CD4-positive, alpha-beta T cell treated with Interferon alpha-2 for 1 hour (primary cell): ENCODE data around the gene CFAP43.

Experiments used
- DNase-seq, 2 donors: peaks; one replicate each; pipeline ENCODE4 v3.0.0-alpha.2; 2020 to 2022

CFAP43 gene

DNA sequence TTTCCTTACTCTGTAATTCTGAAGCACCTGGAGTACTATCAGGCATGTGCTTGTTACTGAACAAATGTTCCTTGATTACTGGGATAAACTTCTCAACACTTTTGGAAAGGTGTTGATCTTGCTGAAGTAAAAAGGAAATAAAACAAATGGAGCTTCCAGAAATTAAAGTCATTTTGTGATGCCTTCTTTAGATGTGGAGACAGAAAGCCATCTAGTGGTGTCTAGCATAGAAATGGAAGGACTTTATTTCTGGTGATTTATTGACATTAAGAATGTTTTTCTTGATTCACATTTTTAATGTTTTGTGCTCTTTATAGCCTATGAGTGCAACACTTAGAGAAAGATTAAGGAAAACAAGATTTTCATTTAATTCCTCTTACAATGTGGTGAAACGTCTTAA lies 108.8 kb downstream of the CFAP43 start:
- DNase-seq, result peak in 1 of 2 donors; percentile 26

DNA sequence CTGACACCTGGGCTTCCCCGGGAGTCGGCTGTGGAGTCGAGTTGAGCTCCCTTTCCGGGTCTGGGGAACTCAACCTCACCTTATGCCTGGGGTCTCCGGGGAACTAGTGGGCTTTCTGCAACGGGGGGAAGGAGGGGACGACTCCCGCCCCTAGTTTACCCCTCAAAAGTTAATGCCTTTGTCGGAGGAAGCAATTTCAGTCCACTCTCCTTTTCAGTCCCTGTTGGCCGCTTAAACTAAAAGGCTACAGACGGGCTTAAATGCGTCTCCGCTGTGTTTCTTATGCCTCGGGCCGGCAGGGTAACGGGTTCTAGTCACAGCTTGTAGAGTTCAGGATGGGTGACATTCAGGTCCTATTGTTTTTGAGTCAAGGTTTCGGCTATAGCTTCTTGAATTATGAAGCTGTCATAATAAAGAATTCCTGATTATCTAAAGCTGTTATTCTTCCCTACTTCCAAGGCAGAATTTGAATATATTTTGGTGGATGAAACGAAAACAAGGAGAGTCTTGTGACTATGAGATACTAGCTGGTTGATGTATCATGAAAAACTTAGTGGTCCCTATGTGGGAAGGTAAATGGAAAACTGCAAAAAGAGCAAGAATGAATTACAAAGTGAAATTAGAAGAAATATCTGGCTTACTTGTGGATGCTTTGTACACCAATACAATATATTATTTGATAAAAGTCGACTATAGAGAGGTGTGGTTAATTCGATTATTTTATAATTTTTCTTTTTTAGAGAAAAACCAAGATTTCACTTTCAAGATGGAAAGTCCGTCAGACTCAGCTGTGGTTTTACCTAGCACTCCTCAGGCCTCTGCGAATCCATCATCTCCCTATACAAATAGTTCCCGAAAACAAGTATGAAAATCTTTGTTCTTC lies 109.7 kb downstream of the CFAP43 start:
- DNase-seq, result no peak

DNA sequence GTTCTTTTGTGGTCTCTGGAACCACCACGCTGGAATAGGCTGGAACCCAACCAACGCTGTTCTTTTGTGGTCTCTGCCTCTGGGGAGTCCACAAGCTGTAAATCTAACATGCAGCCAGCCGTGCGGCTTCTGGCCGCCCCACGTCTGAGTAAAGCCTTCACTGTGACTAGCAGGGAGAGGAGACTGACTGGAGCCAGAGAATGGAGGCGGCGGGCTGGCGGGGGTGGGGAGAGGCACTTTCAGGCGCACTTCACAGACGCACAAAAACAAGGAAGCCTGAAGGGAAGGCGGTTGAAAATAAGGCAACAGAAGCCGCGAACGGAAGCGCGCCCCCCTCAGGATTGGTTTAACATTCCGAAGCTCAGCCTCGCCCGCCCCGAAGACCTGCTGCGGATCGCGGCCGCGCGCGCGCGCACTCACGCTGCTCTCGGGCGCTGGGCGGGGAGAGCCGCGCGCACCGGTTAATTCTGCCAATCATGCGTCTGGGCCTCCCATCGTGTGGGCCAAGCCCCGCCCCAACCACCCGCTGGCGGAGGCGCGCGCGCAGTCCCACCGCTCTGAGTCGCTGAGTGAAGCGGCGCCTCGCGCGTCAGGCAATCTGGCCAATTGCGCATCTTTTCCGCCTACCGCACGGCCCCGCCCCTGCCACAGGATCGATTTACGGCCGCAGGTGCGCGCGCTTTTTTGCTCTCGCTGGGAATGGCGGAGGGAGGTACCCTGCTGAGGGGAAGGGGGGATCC lies 110.5 kb downstream of the CFAP43 start, which contains the start of gene SFR1:
SFR1 (plus strand) TSS at position 687 of the 740 bp plus-strand sequence; CDS start at position 700, 13 bp downstream.
- peak; percentile 99 to 100 for DNase-seq

DNA sequence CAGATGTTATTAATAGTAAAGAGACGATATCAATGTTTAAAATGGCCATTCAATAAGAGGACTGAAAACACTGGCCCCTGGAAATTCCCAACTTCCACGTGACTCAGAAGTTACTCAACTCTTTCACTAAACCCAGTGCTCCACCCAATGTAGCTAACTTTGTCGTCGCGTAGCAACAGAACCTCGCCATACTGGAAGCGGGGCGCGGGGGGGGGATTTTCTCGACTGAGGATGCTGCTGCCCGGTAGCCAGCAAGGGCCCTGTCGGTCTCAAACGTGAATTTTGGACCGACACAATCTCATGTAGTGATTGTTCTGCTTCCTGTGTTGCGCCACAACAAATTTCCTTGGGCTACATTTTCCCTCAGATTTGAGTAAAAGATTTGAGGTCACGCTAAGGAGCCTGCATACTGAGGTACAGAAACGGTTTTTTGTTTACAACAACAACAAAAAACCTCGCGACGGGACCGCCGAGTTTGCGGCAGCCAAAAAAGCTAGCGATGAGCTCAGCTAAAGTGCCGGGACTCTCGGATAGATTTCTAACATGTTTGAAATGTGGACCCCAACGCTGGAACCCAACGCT lies 111.2 kb downstream of the CFAP43 start:
- peak; percentile 91 to 95 for DNase-seq

DNA sequence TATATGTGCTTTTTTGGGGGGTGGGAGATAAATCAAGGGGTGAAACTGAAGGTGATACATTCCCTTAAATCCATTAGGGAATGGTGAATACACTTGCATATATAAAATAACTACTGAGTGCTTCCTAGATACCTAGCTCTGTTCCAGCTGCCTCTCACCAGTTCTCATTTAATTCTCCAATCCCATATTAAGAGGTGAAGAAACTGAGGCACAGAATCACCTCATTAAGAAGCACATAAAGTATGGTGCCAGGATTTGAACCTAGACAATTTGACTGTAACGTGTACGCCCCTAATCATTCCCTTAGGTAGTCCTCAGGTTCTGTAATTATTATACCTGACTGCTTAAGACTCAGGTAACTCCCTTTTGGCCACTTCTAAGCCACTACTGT lies 111.7 kb downstream of the CFAP43 start:
- no peak for DNase-seq

DNA sequence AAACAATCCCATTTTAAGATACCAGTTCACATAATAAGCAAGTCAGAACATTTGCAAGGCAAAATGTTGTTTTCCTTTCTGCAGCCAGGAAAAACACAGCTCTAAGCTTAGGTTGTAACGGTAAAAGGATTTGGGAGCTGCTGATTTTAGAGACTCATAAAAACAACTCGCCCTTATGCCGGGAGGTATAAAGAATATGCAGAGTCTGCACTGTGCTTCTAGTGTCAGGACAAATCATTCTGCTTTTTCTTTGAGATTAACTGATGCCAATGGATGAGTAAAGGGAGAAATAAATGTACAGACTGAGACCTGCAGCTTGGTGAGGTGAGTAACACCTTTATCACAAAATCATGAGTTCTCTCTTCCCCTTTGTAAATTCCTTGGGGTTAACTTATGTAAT lies 112.2 kb downstream of the CFAP43 start:
- DNase-seq, result no peak

DNA sequence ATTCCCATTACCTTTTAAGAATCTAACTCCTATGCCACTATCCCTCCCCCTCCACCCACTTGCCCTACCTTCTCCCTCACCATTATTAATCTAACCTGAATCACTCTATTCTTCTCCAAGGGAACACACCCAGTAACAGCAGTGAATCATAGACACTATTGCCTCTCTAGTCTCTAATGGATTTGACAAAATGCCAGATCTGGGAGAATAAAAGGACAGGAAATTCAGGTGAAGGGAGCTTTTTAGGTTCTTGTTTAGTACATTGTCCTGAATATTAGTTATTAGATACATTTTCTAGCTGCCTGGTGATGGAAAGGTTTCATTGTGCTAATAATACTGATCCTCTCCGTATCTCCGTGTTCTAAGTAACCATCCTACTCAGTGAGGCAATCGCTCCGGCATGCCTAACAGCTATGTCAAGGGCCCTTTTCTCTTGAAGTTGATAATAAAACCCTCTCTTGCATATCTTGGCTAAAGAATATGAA lies 114.3 kb downstream of the CFAP43 start:
- DNase-seq, result no peak

DNA sequence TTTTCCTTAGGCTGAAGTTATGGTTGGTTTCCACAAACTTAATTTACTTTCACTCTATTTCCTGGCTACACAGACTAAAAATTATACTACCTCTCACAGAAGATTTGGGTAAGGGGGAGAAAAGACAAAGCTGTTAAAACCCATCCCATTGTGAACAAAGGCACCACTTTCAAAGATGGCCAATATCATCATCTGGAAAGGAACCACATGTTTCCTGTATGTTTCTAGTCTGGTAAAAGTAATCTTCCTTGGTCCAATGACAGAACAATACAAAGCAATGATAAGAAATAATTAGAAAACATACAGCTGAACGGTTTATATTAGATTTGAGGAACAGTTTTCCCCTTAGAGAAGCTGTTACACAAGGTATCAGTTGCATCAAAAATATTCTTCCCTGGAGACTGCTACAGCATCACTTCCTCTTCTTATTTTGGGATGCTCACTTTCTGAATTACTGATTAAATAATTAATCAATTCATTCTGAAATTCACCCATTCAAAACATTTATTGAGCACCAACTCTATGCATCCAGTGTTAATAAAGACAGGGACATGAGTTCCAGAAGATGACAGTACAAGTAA lies 118.7 kb downstream of the CFAP43 start:
- no peak for DNase-seq

DNA sequence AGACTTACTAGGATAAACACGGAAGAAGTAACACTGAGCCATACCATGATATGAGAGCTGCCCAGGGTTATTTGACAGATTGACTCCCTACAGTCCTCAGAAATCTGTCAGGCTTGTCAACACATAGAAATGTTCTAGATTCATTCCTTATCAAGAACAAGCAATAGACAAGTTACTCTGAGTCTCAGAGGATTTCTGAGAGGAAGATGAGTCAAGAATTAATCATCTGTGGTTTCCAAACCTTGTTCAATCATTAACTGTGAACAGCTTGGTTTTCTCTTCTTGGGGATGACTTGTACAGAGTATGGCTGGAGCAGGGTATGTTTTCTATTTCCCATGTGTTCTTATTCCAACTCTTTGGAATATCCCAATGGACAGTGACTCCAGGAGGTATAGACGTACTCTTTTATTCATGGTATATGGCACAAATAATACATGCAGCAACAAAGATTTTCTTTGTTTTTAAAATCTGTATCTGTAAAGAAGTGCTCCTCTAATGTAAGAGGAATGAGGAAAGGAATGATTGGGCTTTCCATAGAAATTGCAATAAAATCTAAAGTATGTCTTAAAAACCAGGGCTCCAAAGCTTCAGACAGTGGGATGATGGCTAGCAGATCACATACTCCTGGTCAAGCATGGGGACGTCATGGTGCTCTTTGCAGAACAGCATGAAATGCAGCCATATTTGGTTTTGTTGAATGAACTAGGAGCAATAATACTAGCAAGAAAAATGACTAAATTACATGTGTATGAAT lies 122.1 kb downstream of the CFAP43 start:
- DNase-seq, result no peak

DNA sequence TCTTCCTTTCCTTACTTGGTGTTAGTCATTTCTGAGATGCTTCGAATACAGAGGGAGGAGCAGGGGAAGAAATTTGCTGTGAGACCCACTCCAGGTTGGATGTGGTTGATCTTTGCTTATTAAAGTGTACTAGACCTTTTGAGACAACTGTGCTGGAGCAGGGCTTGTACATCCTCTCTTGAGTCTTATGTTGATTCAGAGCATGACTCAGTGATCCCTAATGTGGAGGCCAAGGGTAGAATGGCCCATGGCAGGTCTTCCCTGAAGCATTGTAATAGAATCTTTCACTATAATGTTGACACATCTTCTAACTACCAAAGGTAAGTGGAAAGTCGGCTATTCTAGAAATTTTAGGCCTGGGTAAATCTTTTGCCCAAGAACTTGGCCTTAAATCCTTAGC lies 127.2 kb downstream of the CFAP43 start:
- DNase-seq, result no peak

DNA sequence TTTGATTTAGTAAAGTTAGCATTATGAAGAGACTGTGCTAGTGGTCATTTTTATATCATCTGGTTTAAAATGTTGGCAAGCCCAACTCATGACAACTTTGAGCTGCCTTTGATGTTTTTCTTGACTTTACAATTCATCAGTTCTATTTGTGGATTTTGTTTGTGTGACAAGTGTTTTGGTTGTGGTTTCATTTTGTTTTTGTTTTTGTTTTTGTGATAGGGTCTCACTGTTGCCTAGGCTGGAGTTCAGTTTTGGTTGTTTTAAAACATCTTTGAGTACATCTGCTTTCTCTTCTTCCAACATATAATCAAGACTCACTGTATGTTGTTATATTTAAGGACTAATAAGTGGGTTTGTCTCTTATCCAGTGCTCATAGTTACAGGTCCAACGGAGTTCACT lies 127.7 kb downstream of the CFAP43 start:
- DNase-seq, result no peak

DNA sequence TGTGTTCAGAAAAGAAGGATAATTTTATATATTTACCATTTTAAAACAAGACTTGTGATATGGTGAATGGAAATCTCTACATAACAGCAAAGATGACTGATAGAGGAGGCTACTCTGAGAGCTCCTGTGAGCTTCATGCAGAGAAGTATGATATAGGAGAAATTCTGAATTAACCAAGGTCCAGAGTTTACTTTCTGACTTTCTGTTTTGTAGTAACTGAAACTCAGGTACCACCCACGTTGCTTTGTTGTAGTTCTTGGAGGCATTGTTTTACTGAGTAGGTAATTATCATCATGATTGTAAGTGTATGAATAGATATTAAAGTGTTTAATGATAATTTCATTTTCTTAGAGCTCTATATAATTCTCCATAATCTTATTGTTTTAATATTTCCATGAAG lies 128.2 kb downstream of the CFAP43 start:
- no peak for DNase-seq

DNA sequence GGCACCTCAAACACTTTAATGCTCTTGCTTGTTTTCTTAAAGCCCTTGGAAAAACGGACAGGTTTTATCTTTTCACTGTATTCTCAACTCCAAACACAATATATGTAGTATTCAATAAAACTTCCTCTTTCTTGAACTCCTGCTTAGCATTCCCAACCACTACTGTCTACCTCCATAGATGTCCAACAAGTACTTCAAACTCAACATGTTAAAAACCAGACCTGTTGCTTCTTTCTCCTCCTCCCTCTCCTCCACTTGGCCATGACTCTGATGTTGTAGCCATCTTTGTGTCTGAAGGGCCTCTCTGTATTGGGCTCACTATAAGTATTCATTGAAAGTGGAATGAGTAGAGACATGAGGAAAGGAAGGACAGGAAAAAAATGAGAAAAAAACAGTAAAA lies 130.3 kb downstream of the CFAP43 start:
- DNase-seq, result no peak

DNA sequence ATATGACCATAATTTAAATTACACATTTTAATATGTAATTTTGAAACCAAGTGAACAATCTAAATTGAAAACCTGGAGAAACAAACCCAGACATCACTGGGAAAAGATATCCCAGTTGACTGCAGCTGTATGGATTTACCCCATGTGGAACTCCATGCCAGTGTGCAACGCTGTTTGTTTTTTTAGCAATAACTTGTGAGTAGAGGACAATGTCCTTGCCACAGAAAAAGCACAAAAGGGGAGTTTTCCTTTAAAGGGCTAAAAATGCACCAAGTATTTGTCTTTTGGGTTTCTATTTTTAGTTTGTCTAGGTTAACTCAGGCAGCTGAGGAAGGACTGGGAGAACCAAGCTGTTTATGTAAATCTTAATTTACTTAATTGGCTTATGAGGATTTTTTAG lies 131.4 kb downstream of the CFAP43 start:
- DNase-seq, result no peak

DNA sequence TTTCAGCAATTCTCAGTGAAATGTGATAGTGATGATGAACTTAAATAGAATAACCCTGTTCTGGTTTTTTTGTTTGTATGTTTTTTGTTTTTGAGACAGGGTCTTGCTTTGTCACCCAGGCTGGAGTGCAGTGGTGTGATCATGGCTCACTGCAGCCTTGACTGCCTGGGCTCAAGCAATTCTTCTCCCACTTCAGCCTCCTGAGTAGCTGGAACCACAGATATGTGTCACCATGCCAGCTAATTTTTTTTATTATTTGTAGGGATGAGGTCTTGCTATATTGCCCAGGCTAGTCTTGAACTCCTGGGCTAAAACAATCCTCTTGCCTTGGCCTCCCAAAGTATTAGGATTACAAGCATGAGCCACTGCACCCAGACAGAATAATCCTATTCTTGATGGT lies 132.2 kb downstream of the CFAP43 start:
- DNase-seq, result no peak

DNA sequence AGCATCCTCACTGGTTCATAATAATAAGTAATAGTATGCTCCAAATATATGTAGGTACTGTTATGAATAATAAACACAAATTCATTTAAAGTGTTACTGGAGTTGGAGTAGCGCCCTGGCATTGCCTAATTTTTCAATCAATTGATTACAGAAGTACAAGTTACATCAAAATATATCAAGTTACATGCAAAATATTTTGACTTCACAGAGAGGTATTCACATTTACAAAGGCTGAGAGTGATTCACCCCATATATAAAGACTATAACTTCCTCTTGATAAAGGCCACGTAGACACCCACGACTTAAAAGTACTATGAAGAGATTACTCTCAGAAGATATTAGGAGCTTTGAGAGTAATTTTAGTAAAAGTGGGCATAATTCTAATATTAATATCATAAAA lies 132.9 kb downstream of the CFAP43 start:
- no peak for DNase-seq

DNA sequence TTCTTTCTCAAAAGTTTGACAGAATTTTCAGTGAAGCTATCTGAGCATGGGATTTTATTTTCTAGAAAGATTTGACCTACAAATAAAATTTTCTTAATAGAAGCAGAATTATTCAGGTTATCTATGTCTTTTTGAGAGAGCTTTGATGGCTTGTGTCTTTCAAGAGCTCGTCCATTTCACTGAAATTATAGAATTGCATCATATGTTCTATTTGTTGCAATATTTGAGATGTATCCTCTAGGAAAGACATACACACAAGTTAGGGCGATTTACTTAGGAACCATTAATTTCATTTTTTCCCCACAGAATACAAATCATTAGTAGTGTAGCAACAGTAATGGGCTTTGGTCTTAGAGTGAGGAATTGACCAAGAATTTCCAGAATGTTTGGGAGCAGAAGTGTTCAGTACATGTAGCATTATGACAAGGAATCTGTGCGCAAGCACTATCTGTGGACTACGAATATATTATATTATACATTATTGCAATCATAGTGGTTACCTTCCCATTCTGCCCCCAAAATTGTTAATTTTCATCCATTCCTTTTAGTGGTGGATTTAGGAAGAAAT lies 133.7 kb downstream of the CFAP43 start:
- no peak for DNase-seq

DNA sequence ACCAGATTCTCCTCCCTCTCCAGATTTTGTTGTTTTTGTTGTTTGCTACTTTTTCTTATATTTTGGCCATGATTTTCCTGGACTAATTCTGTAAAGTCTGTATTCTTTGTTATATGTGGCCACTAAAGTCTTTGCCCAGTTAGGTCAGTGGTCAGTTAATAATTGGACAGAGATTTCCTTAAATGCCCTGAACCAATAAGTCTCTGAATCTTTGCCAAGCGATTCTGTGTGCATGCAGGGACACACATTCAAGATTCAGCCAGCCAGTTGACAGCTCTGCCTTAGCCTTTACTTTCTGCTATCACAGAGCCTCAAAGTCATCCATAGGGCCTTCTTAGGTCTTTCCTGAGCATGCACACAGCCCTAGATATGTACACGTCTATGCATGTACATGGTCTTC lies 135.5 kb downstream of the CFAP43 start:
- no peak for DNase-seq

DNA sequence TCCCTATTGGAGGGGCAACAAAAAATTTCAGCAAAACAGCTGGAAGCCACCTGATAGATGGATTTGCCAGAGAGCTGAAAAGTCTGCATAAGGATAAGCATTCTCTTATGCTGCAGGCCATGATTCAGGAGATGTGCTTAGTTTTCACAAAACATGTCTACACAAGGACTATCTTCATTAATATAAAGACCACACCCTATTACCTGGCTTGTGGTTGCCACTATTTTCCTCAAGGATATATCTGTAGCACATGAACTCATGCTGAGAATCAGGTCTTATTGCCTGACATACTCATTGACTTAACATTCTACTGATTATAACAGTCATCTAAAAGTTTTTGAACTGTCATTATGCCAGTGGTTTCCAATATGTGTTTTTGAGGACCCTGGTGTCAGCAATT lies 139.4 kb downstream of the CFAP43 start:
- DNase-seq, result no peak

DNA sequence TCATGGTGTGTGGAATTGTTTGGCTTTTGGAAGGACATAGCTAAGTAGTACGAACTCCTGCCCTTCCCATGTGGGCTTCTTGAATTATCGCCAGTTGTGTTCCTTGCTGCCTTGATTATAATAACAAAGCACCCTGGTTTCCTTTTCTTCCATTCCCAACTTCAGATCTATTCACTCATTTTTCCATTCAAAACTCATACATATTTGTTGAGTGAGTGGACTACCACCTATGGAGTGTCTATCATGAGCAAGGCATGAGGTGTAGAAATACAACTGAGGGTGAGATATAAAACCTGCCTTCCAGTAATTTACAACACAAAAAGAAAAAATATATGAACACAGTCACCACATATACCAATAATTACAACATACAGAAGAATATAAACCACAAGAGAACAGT lies 141.6 kb downstream of the CFAP43 start:
- no peak for DNase-seq

DNA sequence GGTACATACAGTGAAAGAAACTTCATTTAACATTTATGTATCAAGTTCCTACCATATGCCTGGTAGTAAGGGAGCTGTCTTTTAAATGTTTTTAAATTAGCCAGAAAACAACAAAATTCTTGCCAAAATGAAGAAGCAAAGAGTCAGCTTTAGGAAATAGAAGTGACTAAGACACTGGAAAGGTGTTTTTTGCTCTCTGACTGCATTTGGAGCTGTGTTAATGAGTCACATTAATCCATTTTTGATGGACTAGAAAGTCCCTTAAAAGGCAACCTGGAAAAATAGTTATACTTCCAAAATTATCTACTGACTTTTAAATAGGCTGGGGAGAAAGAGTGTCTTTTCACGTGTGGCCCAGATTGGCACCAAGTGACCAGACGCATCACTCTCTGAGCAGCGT lies 142.5 kb downstream of the CFAP43 start:
- no peak for DNase-seq

DNA sequence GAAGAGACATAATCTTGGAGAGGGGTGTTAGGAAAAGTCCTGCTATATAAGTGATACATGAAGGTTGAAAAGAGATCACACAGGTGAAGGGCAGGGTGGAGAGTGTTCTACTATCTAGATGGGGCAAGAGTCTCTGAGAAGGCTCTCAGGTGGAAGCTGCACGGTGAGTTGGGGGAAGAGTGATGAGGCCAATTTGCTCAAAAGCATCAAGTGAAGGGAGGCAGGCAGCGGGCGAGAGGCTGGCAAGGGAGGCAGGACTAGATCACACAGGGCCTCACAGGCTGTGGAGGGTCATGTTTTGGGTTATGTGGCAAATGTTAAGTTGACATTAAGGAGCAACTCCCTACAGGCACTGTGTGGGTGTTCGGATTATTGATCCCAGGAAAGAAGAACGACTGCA lies 143.9 kb downstream of the CFAP43 start:
- DNase-seq, result no peak
